CD4-positive, alpha-beta T cell (primary cell): Measurements from ENCODE around the gene RARS2. TPM values are rescaled to one million over a fixed set of nuclear protein-coding genes. Genes with fewer than 3 reads are reported as not detected.
"Not testable (repeated sequence)": the region's sequence is repeated elsewhere in the genome, so short reads cannot be mapped to it uniquely, and the experiment has no call there.

ENCODE experiments used
- ATAC-seq: fragments of 200-7000 bp; cut with Tn5 transposase; one replicate; pipeline ENCODE4 v1.10.0; 2022; ENCODE audit warnings: mild to moderate bottlenecking; ENCODE audit not compliant: poor library complexity
- CTCF ChIA-PET: fragments of 350-600 bp; sonication (Branson Sonifier 250); formaldehyde crosslinking; loops from one replicate; lab custom pipeline; 2021; ENCODE audit warnings: antibody characterized with exemption, inconsistent platforms; lab: Charles Lee
- POLR2A ChIA-PET: fragments of 350-600 bp; sonication (Branson Sonifier 250); formaldehyde crosslinking; loops from one replicate; lab custom pipeline; 2021; ENCODE audit warnings: antibody characterized with exemption, inconsistent platforms; lab: Charles Lee
- DNase-seq, 14 experiments: peaks; one replicate each; pipeline ENCODE4 v3.0.0-alpha.2; 2013 to 2020; ENCODE audit warnings: mixed read lengths in 2 of 14
- H3K27ac ChIP-seq, 2 donors: one replicate each; pipeline versions ENCODE4 v1.5.1 to v1.7.0; 2013; ENCODE audit warnings: low read length in 2 of 2, low read depth in 1 of 2, mild to moderate bottlenecking in 1 of 2
- H3K27me3 ChIP-seq, 2 experiments: 1 replicate in 1 of 2; 2 replicates in 1 of 2; pipeline versions ENCODE4 v1.6.1 to v1.7.0; 2013; ENCODE audit warnings: low read length in 2 of 2, control low read depth in 1 of 2, mild to moderate bottlenecking in 1 of 2, moderate library complexity in 1 of 2; ENCODE audit not compliant: insufficient read depth in 2 of 2, control insufficient read depth in 1 of 2
- H3K36me3 ChIP-seq: one replicate; pipeline ENCODE4 v1.6.1; 2013; ENCODE audit warnings: low read length, control low read depth; ENCODE audit not compliant: insufficient read depth
- H3K4me1 ChIP-seq: one replicate; pipeline ENCODE4 v1.6.1; 2013; ENCODE audit warnings: low read length, control low read depth; ENCODE audit not compliant: insufficient read depth
- H3K4me3 ChIP-seq: one replicate; pipeline ENCODE4 v1.5.1; 2013; ENCODE audit warnings: mild to moderate bottlenecking, low read length, moderate library complexity
- H3K9me3 ChIP-seq, 2 experiments: 1 replicate in 1 of 2; 2 replicates in 1 of 2; pipeline versions ENCODE4 v1.6.1 to v1.7.0; 2013; ENCODE audit warnings: low read length in 2 of 2, mild to moderate bottlenecking in 2 of 2, control low read depth in 1 of 2, moderate library complexity in 1 of 2; ENCODE audit not compliant: control insufficient read depth in 1 of 2, insufficient read depth in 1 of 2
- H3K27ac Mint-ChIP-seq: one replicate; pipeline ENCODE4 v1.8.0; 2020; ENCODE audit warnings: mixed read lengths
- H3K27me3 Mint-ChIP-seq: one replicate; pipeline ENCODE4 v1.8.0; 2021; ENCODE audit warnings: mixed read lengths
- H3K36me3 Mint-ChIP-seq: one replicate; pipeline ENCODE4 v1.8.0; 2021; ENCODE audit warnings: low read depth, mixed read lengths
- H3K4me1 Mint-ChIP-seq: one replicate; pipeline ENCODE4 v1.8.0; 2021; ENCODE audit warnings: low read depth, mixed read lengths
- H3K4me3 Mint-ChIP-seq: one replicate; pipeline ENCODE4 v1.8.0; 2020; ENCODE audit warnings: mild to moderate bottlenecking, mixed read lengths
- H3K9me3 Mint-ChIP-seq: one replicate; pipeline ENCODE4 v1.8.0; 2020; ENCODE audit warnings: mixed read lengths
- CTCF ChIP-seq: fragments of 200-600 bp; IDR thresholded peaks from one replicate; pipeline ENCODE4 v1.8.0; 2022; ENCODE audit warnings: antibody characterized with exemption, mild to moderate bottlenecking
- intact Hi-C, 2 experiments: fragments of 100-400 bp; cut with DNase I in 1 of 2; cut with micrococcal nuclease in 1 of 2; formaldehyde crosslinking; loops; one replicate each; pipeline versions ENCODE4 v1.15.1 to v1.9.0; 2023 to 2025; cut with DNase I, micrococcal nuclease
- total RNA-seq, 174 experiments: library from RNA in 2 of 174; stranded (reverse) in 2 of 174; gene quantifications; one replicate each; pipeline ENCODE4 v1.2.3 and lab custom pipeline; 2021 to 2026

RARS2 gene
- total RNA-seq, 2 experiments from 2014 or later, result 21.9 to 22.4 TPM

- POLR2A ChIA-PET, result interaction anchor here (0.6 to 0.7 kb wide), 2 partner anchors 150 to 177 kb away, joined by 3 read pairs; partner anchors contain the start of gene C6orf163
- CTCF ChIA-PET, result no interaction called here
- no peak for TF ChIP-seq CTCF
- H3K36me3 Mint-ChIP-seq, result peaks cover 22% of the 10 kb centered on the region
- Histone ChIP-seq H3K4me3 (no peak overlapping the region), H3K9me3 (no peaks in the 10 kb centered on the region), H3K27me3 (no peaks in the 10 kb centered on the region), H3K36me3 (peaks cover 12% of the 10 kb centered on the region), H3K27ac (no peak overlapping the region), H3K4me1 (no peaks in the 10 kb centered on the region)
- intact Hi-C loops, result no loop called here
- H3K4me3 Mint-ChIP-seq, result no peak overlapping the region
- ATAC-seq, result no peak
- no peak overlapping the region for H3K27ac Mint-ChIP-seq
- no peak for DNase-seq
- no peaks in the 10 kb centered on the region for H3K4me1 Mint-ChIP-seq
- no peaks in the 10 kb centered on the region for H3K9me3 Mint-ChIP-seq
- H3K27me3 Mint-ChIP-seq, result no peaks in the 10 kb centered on the region
Measured at GRCh38 chr6:87494761-87495422, 94.9 kb downstream of the RARS2 start.

- H3K27me3 ChIP-seq, H3K9me3 Mint-ChIP-seq, DNase-seq, H3K27ac Mint-ChIP-seq, H3K27ac ChIP-seq, H3K4me1 Mint-ChIP-seq, ATAC-seq, H3K4me3 ChIP-seq, H3K4me1 ChIP-seq, H3K27me3 Mint-ChIP-seq, H3K4me3 Mint-ChIP-seq, intact Hi-C loops, H3K9me3 ChIP-seq: not testable (repeated sequence)
- POLR2A ChIA-PET, result interaction anchor here (0.7 kb wide), 1 partner anchor 84 kb away, joined by 3 read pairs; no protein-coding TSS in a partner anchor
- peaks cover 33% of the 10 kb centered on the region for H3K36me3 Mint-ChIP-seq
- H3K36me3 ChIP-seq, result peaks cover 15% of the 10 kb centered on the region
- CTCF ChIA-PET, result interaction anchor here (0.7 to 1.2 kb wide), 3 partner anchors 19 to 96 kb away, joined by 3 to 5 read pairs (median 3); no protein-coding TSS in a partner anchor
Measured at GRCh38 chr6:87489326-87489725, 100.5 kb downstream of the RARS2 start.

- DNase-seq (no peak), ATAC-seq (no peak)
- Histone ChIP-seq H3K27ac (no peak overlapping the region), H3K4me3 (no peak overlapping the region), H3K27me3 (no peaks in the 10 kb centered on the region), H3K36me3 (peaks cover 11% of the 10 kb centered on the region), H3K9me3 (no peaks in the 10 kb centered on the region), H3K4me1 (no peaks in the 10 kb centered on the region)
- Mint-ChIP-seq H3K27me3 (no peaks in the 10 kb centered on the region), H3K4me3 (no peak overlapping the region), H3K4me1 (no peaks in the 10 kb centered on the region), H3K27ac (peak overlapping the region; percentile 13), H3K9me3 (no peaks in the 10 kb centered on the region), H3K36me3 (peaks cover 28% of the 10 kb centered on the region)
- ChIA-PET POLR2A (no interaction called here), CTCF (no interaction called here)
- intact Hi-C loops, result no loop called here
- no peak for TF ChIP-seq CTCF
Measured at GRCh38 chr6:87487555-87487954, 102.2 kb downstream of the RARS2 start.

GRCh38 chr6:87484491-87484890 is 105.3 kb downstream of the RARS2 start:
- ChIA-PET CTCF (no interaction called here), POLR2A (no interaction called here)
- Histone ChIP-seq H3K27ac (no peak overlapping the region), H3K9me3 (no peaks in the 10 kb centered on the region), H3K36me3 (peaks cover 10% of the 10 kb centered on the region), H3K4me1 (no peaks in the 10 kb centered on the region), H3K4me3 (no peak overlapping the region), H3K27me3 (no peaks in the 10 kb centered on the region)
- no peaks in the 10 kb centered on the region for H3K27me3 Mint-ChIP-seq
- H3K4me1 Mint-ChIP-seq, result no peaks in the 10 kb centered on the region
- H3K9me3 Mint-ChIP-seq, result no peaks in the 10 kb centered on the region
- no peak for TF ChIP-seq CTCF
- peaks cover 36% of the 10 kb centered on the region for H3K36me3 Mint-ChIP-seq
- DNase-seq (no peak), ATAC-seq (no peak)
- no peak overlapping the region for H3K27ac Mint-ChIP-seq
- intact Hi-C loops, result no loop called here
- no peak overlapping the region for H3K4me3 Mint-ChIP-seq
